Suprapubic skin (tissue), 4 donors: Measurements from ENCODE around the gene ZIC5. TPM values are rescaled to one million over a fixed set of nuclear protein-coding genes. Genes with fewer than 3 reads are reported as not detected.

ENCODE experiments used
- DNase-seq, 2 donors: peaks; one replicate each; pipeline ENCODE4 v3.0.0-alpha.2; 2019; ENCODE audit warnings: low spot score in 2 of 2
- H3K27ac ChIP-seq: fragments of 200-600 bp; sonication (generic); one replicate; pipeline ENCODE4 v1.5.1; 2019
- H3K27me3 ChIP-seq: fragments of 200-600 bp; sonication (generic); one replicate; pipeline ENCODE4 v1.5.1; 2019
- H3K36me3 ChIP-seq: fragments of 200-600 bp; sonication (generic); one replicate; pipeline ENCODE4 v1.5.1; 2019
- H3K4me1 ChIP-seq: fragments of 200-600 bp; sonication (generic); one replicate; pipeline ENCODE4 v1.5.1; 2019
- H3K4me3 ChIP-seq: fragments of 200-600 bp; sonication (generic); one replicate; pipeline ENCODE4 v1.5.1; 2019; ENCODE audit warnings: mild to moderate bottlenecking
- H3K9me3 ChIP-seq: fragments of 200-600 bp; sonication (generic); one replicate; pipeline ENCODE4 v1.5.1; 2019
- EP300 ChIP-seq: sonication (generic); formaldehyde crosslinking; IDR thresholded peaks from one replicate; pipeline ENCODE4 v1.6.1; 2017; ENCODE audit warnings: antibody characterized with exemption
- POLR2A ChIP-seq, 2 donors: fragments of 450-650 bp; IDR thresholded peaks; one replicate each; pipeline ENCODE4 v1.6.1; 2017; ENCODE audit warnings: antibody characterized with exemption in 2 of 2, mild to moderate bottlenecking in 2 of 2, moderate library complexity in 2 of 2
- POLR2AphosphoS5 ChIP-seq, 3 donors: sonication (generic); formaldehyde crosslinking; IDR thresholded peaks; one replicate each; pipeline ENCODE4 v1.6.1; 2017; ENCODE audit warnings: antibody characterized with exemption in 3 of 3
- WGBS: methylation state at CpG from one replicate; pipeline ENCODE4 v1.1.5; 2018; 5-methylcytosine and 5-hydroxymethylcytosine counted together
- total RNA-seq, 4 donors: library from RNA; depleted of rRNA; stranded (reverse); fragments of >200 nt; gene quantifications; one replicate each; pipeline ENCODE4 v1.1.0, GENCODE V29; 2016
- TF ChIP-seq, protein P1 (sequence below), 2 donors: fragments of 200-600 bp in 1 of 2; fragments of 450-650 bp in 1 of 2; sonication (generic) in 1 of 2; IDR thresholded peaks; one replicate each; pipeline ENCODE4 v1.5.1; 2016 to 2019; ENCODE audit warnings: antibody characterized with exemption in 2 of 2, mild to moderate bottlenecking in 1 of 2, moderate library complexity in 1 of 2

Gene ZIC5
- not detected for total RNA-seq

- peaks cover 96% of the 10 kb centered on the region for H3K27me3 ChIP-seq
- no peak for DNase-seq
- no peak within 1 kb of the TSS for H3K27ac ChIP-seq
- 10% methylated on average over 16 of the region's 41 CpGs for WGBS
- peak within 1 kb of the TSS; percentile 47 for H3K4me3 ChIP-seq
- H3K36me3 ChIP-seq = no peaks in the 10 kb centered on the region
- H3K9me3 ChIP-seq = no peaks in the 10 kb centered on the region
- peaks cover 37% of the 10 kb centered on the region for H3K4me1 ChIP-seq
- TF ChIP-seq EP300 (no peak), POLR2AphosphoS5 (IDR thresholded peaks at IDR 0.05) (no peak)
Measured at GRCh38 chr13:99971576-99972189, at the start of gene ZIC5. Gene ZIC5, minus strand, starts transcription at chr13:99971767. Its CDS starts 164 bp downstream, at chr13:99971603.

- no peak overlapping the region for H3K4me3 ChIP-seq
- no peaks in the 10 kb centered on the region for H3K9me3 ChIP-seq
- H3K27ac ChIP-seq = no peak overlapping the region
- H3K4me1 ChIP-seq = no peaks in the 10 kb centered on the region
- TF ChIP-seq, protein P1, sequence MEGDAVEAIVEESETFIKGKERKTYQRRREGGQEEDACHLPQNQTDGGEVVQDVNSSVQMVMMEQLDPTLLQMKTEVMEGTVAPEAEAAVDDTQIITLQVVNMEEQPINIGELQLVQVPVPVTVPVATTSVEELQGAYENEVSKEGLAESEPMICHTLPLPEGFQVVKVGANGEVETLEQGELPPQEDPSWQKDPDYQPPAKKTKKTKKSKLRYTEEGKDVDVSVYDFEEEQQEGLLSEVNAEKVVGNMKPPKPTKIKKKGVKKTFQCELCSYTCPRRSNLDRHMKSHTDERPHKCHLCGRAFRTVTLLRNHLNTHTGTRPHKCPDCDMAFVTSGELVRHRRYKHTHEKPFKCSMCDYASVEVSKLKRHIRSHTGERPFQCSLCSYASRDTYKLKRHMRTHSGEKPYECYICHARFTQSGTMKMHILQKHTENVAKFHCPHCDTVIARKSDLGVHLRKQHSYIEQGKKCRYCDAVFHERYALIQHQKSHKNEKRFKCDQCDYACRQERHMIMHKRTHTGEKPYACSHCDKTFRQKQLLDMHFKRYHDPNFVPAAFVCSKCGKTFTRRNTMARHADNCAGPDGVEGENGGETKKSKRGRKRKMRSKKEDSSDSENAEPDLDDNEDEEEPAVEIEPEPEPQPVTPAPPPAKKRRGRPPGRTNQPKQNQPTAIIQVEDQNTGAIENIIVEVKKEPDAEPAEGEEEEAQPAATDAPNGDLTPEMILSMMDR (IDR thresholded peaks at IDR 0.05) = no peak
- no peak for TF ChIP-seq EP300
- no peak for TF ChIP-seq POLR2A (IDR thresholded peaks at IDR 0.05)
- 90% methylated on average over 3 of the region's 3 CpGs for WGBS
- peaks cover 5% of the 10 kb centered on the region for H3K27me3 ChIP-seq
- no peak for DNase-seq
- H3K36me3 ChIP-seq = no peaks in the 10 kb centered on the region
Measured at GRCh38 chr13:100019780-100020356, 48.3 kb upstream of the ZIC5 start.

- DNase-seq = no peak
- WGBS = 78% methylated on average over 1 of the region's 1 CpG
- TF ChIP-seq EP300 (no peak), POLR2A (IDR thresholded peaks at IDR 0.05) (no peak), POLR2AphosphoS5 (IDR thresholded peaks at IDR 0.05) (no peak)
- TF ChIP-seq, protein P1 (IDR thresholded peaks at IDR 0.05) = no peak
Measured at GRCh38 chr13:100014621-100015020, 43.1 kb upstream of the ZIC5 start.

GRCh38 chr13:99998261-99998660, 26.7 kb upstream of the ZIC5 start:
- H3K4me3 ChIP-seq = no peak overlapping the region
- H3K27ac ChIP-seq = no peak overlapping the region
- no peaks in the 10 kb centered on the region for H3K36me3 ChIP-seq
- peaks cover 86% of the 10 kb centered on the region for H3K27me3 ChIP-seq
- H3K9me3 ChIP-seq = no peaks in the 10 kb centered on the region
- WGBS = 93% methylated on average over 11 of the region's 11 CpGs
- no peak for DNase-seq
- TF ChIP-seq POLR2A (IDR thresholded peaks at IDR 0.05) (no peak), EP300 (no peak), POLR2AphosphoS5 (IDR thresholded peaks at IDR 0.05) (no peak)
- TF ChIP-seq, protein P1 (IDR thresholded peaks at IDR 0.05) = no peak
- H3K4me1 ChIP-seq = peaks cover 4% of the 10 kb centered on the region

More at GRCh38 chr13:100014621-100015020, 43.1 kb upstream of the ZIC5 start:
- H3K27ac ChIP-seq = no peak overlapping the region
- no peaks in the 10 kb centered on the region for H3K4me1 ChIP-seq
- H3K27me3 ChIP-seq = peaks cover 22% of the 10 kb centered on the region
- no peaks in the 10 kb centered on the region for H3K36me3 ChIP-seq
- no peak overlapping the region for H3K4me3 ChIP-seq
- H3K9me3 ChIP-seq = no peaks in the 10 kb centered on the region

DNA sequence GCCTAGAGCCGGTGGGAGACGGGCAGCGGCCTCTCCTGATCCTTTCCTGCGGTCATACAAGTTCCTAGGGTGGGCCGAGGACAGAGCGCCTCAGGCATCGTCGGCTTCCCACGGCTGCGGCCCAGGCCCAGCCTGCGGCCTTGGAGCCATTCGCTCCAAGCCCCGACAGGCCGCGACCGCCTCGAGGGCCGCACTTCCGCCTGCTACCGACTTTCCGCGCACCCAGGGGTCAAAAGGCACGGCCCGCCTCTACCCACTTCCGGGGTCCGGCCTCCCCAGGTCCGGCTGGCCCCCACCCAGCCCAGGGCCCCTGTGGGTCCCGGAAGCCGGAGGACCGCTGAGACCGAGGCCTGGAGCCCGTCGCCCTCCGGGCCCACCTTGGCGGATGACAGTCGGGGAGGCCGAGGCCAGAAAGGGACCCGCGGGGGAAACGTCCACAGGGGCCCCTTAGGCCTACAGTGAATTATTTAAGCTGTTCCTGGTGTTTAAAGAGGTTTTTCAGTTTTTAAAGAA, 26.2 kb upstream of the ZIC5 start:
- no peaks in the 10 kb centered on the region for H3K36me3 ChIP-seq
- H3K9me3 ChIP-seq = no peaks in the 10 kb centered on the region
- no peak overlapping the region for H3K4me3 ChIP-seq
- 63% methylated on average over 25 of the region's 40 CpGs for WGBS
- no peak for DNase-seq
- H3K4me1 ChIP-seq = peaks cover 4% of the 10 kb centered on the region
- no peak overlapping the region for H3K27ac ChIP-seq
- H3K27me3 ChIP-seq = peaks cover 86% of the 10 kb centered on the region
- TF ChIP-seq POLR2AphosphoS5 (IDR thresholded peaks at IDR 0.05) = no peak
- TF ChIP-seq EP300 = no peak
- TF ChIP-seq POLR2A (IDR thresholded peaks at IDR 0.05) = no peak
- TF ChIP-seq, protein P1 (IDR thresholded peaks at IDR 0.05) = no peak
